K562 (cell line): ENCODE results near the gene ZNF12. TPM values are rescaled to one million over a fixed set of nuclear protein-coding genes. Genes with fewer than 3 reads are reported as not detected.

Source experiments
- ATAC-seq: fragments of 200-7000 bp; cut with Tn5 transposase; 3 replicates; pipeline ENCODE4 v1.9.1; 2020; ENCODE audit warnings: moderate library complexity
- BruUV-seq: library from RNA; stranded (reverse); fragments of 400-500 nt; replicated peaks from 2 replicates; lab custom pipeline; 2021; lab: Mats Ljungman, UMichigan
- CTCF ChIA-PET: fragments of 300-600 bp; formaldehyde crosslinking; extraction: SDS; loops from one replicate; lab custom pipeline; 2021; ENCODE audit warnings: low intra/inter-chr PET ratio; lab: Yijun Ruan, JAX
- POLR2A ChIA-PET: fragments of 300-600, 350-650 bp; sonication (Branson Sonifier 250); formaldehyde crosslinking; extraction: SDS; loops from one replicate; lab custom pipeline; 2021; ENCODE audit warnings: antibody characterized with exemption, inconsistent platforms; lab: Yijun Ruan, JAX
- DNase-seq, 4 experiments: peaks; one replicate each; pipeline versions ENCODE4 v3.0.0 to v3.0.0-alpha.2; 2011 to 2018; ENCODE audit warnings: low spot score in 3 of 4, mixed read lengths in 3 of 4; ENCODE audit errors: extremely low read depth in 1 of 4
- FAIRE-seq: peaks from 2 replicates; lab custom pipeline; 2011; peaks lifted over from hg19 to GRCh38; lab: Jason Lieb, UNC
- H2AFZ ChIP-seq: 2 replicates; pipeline ENCODE4 v1.6.0; 2011; ENCODE audit warnings: low read depth, low read length, control low read depth, inconsistent platforms
- H3K27ac ChIP-seq: fragments of 200-600 bp; 3 replicates; pipeline ENCODE4 v1.8.0; 2011; ENCODE audit warnings: low read depth, mild to moderate bottlenecking, control low read depth, inconsistent platforms, low read length, moderate library complexity, mixed read lengths; ENCODE audit errors: extremely low read depth
- H3K27me3 ChIP-seq, 2 experiments: fragments of 300-600 bp in 1 of 2; 2 replicates in 1 of 2; 3 replicates in 1 of 2; pipeline versions ENCODE4 v1.6.0 to v1.8.0; 2011; ENCODE audit warnings: inconsistent platforms in 2 of 2, low read length in 2 of 2, mild to moderate bottlenecking in 1 of 2, mixed read lengths in 1 of 2, moderate library complexity in 1 of 2; ENCODE audit not compliant: control insufficient read depth in 2 of 2, insufficient read depth in 2 of 2
- H3K36me3 ChIP-seq: fragments of 300-600 bp; 3 replicates; pipeline ENCODE4 v1.8.0; 2011; ENCODE audit warnings: mild to moderate bottlenecking, low read length, inconsistent platforms; ENCODE audit not compliant: control insufficient read depth, insufficient read depth
- H3K4me1 ChIP-seq, 2 experiments: fragments of 200-600 bp in 1 of 2; replicated peaks in 1 of 2; 2 replicates in 1 of 2; 3 replicates in 1 of 2; pipeline versions ENCODE4 v1.5.1 to v1.8.0; 2011; ENCODE audit warnings: inconsistent platforms in 2 of 2, low read length in 2 of 2, mild to moderate bottlenecking in 1 of 2, mixed read lengths in 1 of 2, moderate library complexity in 1 of 2; ENCODE audit not compliant: control insufficient read depth in 2 of 2, insufficient read depth in 2 of 2
- H3K4me2 ChIP-seq: 2 replicates; pipeline ENCODE4 v1.6.1; 2011; ENCODE audit warnings: low read length, control low read depth, inconsistent platforms, mixed read lengths; ENCODE audit not compliant: insufficient read depth
- H3K4me3 ChIP-seq: fragments of 200-600 bp; sonication (generic), shearing (Covaris generic); 2 replicates; pipeline ENCODE4 v1.5.1; 2016; ENCODE audit warnings: control low read depth, inconsistent platforms
- H3K79me2 ChIP-seq: fragments of 200-600 bp; 3 replicates; pipeline ENCODE4 v1.8.0; 2011; ENCODE audit warnings: low read length, inconsistent platforms; ENCODE audit not compliant: control insufficient read depth, insufficient read depth
- H3K9ac ChIP-seq, 2 experiments: 2 replicates each; pipeline versions ENCODE4 v1.6.0 to v1.6.1; 2011; ENCODE audit warnings: low read depth in 2 of 2, low read length in 2 of 2, control low read depth in 1 of 2, inconsistent platforms in 1 of 2, mild to moderate bottlenecking in 1 of 2, mixed read lengths in 1 of 2; ENCODE audit not compliant: insufficient read depth in 1 of 2
- H3K9me1 ChIP-seq: one replicate; pipeline ENCODE4 v1.6.0; 2011; ENCODE audit warnings: inconsistent platforms, mild to moderate bottlenecking, low read length, moderate library complexity; ENCODE audit not compliant: control insufficient read depth, insufficient read depth
- H3K9me3 ChIP-seq: replicated peaks from 2 replicates; pipeline ENCODE4 v1.5.1; 2011; ENCODE audit warnings: low read depth, low read length, inconsistent platforms; ENCODE audit not compliant: control insufficient read depth, insufficient read depth
- H4K20me1 ChIP-seq: replicated peaks from 2 replicates; pipeline ENCODE4 v1.6.1; 2011; ENCODE audit warnings: low read length, inconsistent platforms, mixed read lengths; ENCODE audit not compliant: control insufficient read depth, insufficient read depth
- CHD4 ChIP-seq: fragments of 200-600 bp; sonication (generic); IDR thresholded peaks from 3 replicates; pipeline ENCODE4 v1.6.1; 2012; ENCODE audit warnings: low read depth, mild to moderate bottlenecking, mixed read lengths, low read length, inconsistent platforms; ENCODE audit not compliant: insufficient read depth, insufficient replicate concordance, poor library complexity, severe bottlenecking
- E2F3 ChIP-seq: fragments of 250-450 bp; sonication (Bioruptor Pico); IDR thresholded peaks from 2 replicates; pipeline ENCODE4 v1.4.0; 2020; ENCODE audit warnings: mild to moderate bottlenecking
- RBFOX2 ChIP-seq: fragments of 200-400 bp; formaldehyde crosslinking; IDR thresholded peaks from 2 replicates; pipeline ENCODE4 v1.6.1; 2017; ENCODE audit warnings: low read depth, mild to moderate bottlenecking, low read length, moderate library complexity
- SUPT5H ChIP-seq: fragments of 450-650 bp; IDR thresholded peaks from 2 replicates; pipeline ENCODE4 v1.6.1; 2016
- WGBS: fragments of 100-300 bp; shearing (Covaris generic); methylation state at CpG from one replicate; pipeline ENCODE4 v1.1.6; 2016; ENCODE audit warnings: low coverage, mixed read lengths; ENCODE audit not compliant: insufficient coverage; ENCODE audit errors: missing lambda C conversion rate; 5-methylcytosine and 5-hydroxymethylcytosine counted together
- in situ Hi-C: fragments of 300-500 bp; cut with MboI; formaldehyde crosslinking; loops from 4 replicates; pipeline ENCODE4 v1.15.0; 2018; ENCODE audit warnings: inconsistent platforms, mixed read lengths
- intact Hi-C: fragments of 100-400 bp; cut with micrococcal nuclease; formaldehyde crosslinking; loops from 2 replicates; pipeline ENCODE4 v1.14.2; 2022
- polyA plus RNA-seq, 8 experiments: library from polyadenylated mRNA; depleted of rRNA in 4 of 8; stranded (reverse) in 5 of 8; unstranded in 3 of 8; fragments of >200 nt; fragmentation: Nextera tagmentation in 2 of 8; fragmentation: Illumina TruSeq in 1 of 8; extraction: Ambion mirVana in 2 of 8; extraction: Trizol in 1 of 8; gene quantifications; 2 replicates each; pipeline versions ENCODE4 v1.2.1 to v1.2.3, GENCODE V29; 2011 to 2014; ENCODE audit warnings: inconsistent platforms in 1 of 8, missing spikeins in 1 of 8
- total RNA-seq, 7 experiments: library from RNA; depleted of rRNA in 6 of 7; stranded (reverse); fragments of >200 nt in 6 of 7; fragmentation: Illumina TruSeq in 2 of 7; extraction: Trizol in 2 of 7; gene quantifications; 2 replicates each; pipeline versions ENCODE4 v1.2.1 to v1.2.3, GENCODE V29; 2011 to 2021; ENCODE audit warnings: low replicate concordance in 1 of 7
- TF ChIP-seq, protein P1 (sequence below): fragments of 250-450 bp; sonication (Bioruptor Pico); IDR thresholded peaks from 2 replicates; pipeline ENCODE4 v1.5.0; 2021; ENCODE audit warnings: mild to moderate bottlenecking, borderline replicate concordance

The ZNF12 gene
- total and polyA plus RNA-seq, 9 of the 15 experiments (the other 6 are each of a cell fraction or from before 2014, with no cell fraction given) = 5.8 to 32.3 (median 18.9) TPM

DNA sequence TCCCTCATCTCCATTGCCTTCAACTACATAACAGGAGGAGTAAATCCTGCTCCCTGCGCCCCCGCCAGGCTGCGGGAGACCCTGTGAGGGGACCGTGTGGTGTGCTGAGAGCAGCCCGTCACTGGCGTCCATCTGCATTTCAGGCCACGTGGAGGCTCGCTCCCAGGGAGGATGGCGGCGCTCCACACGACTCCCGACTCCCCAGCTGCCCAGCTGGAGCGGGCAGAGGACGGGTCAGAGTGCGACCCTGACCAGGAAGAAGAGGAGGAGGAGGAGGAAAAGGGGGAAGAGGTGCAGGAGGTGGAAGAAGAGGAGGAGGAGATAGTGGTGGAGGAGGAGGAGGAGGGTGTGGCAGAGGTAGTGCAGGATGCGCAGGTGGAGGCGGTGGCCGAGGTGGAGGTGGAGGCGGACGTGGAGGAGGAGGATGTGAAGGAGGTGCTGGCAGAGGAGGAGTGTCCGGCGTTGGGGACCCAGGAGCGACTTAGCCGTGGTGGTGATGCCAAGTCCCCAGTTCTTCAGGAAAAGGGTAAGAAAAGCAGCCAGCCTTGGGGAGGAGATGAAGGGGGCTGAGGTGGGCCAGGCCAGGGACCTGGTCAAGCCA, 64.4 kb downstream of the ZNF12 start:
- no peaks in the 10 kb centered on the region for H3K27me3 ChIP-seq
- no peak overlapping the region for H3K4me2 ChIP-seq
- peaks cover 82% of the 10 kb centered on the region for H3K36me3 ChIP-seq
- DNase-seq (no peak), FAIRE-seq (no peak), ATAC-seq (no peak)
- H3K4me1 ChIP-seq = peaks cover 19 to 52% of the 10 kb centered on the region in 2 experiments; a peak in 4 of 5 replicates
- H3K79me2 ChIP-seq = peaks cover 51% of the 10 kb centered on the region
- H2AFZ ChIP-seq = no peak overlapping the region
- H3K9me3 ChIP-seq = peaks cover 6% of the 10 kb centered on the region; the same call in 1 of the 2 replicates
- 96% methylated on average over 13 of the region's 24 CpGs for WGBS
- in situ Hi-C loops (no loop called here), intact Hi-C loops (no loop called here)
- CTCF ChIA-PET = no interaction called here
- peaks cover 2% of the 10 kb centered on the region for H3K9me1 ChIP-seq
- peak overlapping the region in 1 of 2 experiments; percentile 17; a peak in 1 of 4 replicates for H3K9ac ChIP-seq
- TSS peak; percentile 13 for BruUV-seq
- H4K20me1 ChIP-seq = no peaks in the 10 kb centered on the region
- H3K4me3 ChIP-seq = no peak overlapping the region
- POLR2A ChIA-PET = no interaction called here
- H3K27ac ChIP-seq = no peak overlapping the region
- TF ChIP-seq, protein P1, sequence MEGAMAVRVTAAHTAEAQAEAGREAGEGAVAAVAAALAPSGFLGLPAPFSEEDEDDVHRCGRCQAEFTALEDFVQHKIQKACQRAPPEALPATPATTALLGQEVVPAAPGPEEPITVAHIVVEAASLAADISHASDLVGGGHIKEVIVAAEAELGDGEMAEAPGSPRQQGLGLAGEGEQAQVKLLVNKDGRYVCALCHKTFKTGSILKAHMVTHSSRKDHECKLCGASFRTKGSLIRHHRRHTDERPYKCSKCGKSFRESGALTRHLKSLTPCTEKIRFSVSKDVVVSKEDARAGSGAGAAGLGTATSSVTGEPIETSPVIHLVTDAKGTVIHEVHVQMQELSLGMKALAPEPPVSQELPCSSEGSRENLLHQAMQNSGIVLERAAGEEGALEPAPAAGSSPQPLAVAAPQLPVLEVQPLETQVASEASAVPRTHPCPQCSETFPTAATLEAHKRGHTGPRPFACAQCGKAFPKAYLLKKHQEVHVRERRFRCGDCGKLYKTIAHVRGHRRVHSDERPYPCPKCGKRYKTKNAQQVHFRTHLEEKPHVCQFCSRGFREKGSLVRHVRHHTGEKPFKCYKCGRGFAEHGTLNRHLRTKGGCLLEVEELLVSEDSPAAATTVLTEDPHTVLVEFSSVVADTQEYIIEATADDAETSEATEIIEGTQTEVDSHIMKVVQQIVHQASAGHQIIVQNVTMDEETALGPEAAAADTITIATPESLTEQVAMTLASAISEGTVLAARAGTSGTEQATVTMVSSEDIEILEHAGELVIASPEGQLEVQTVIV (CRISPR knock-in tag) = no peak
- TF ChIP-seq SUPT5H (peak; percentile 42; the same call in 1 of the 2 replicates), E2F3 (no peak), CHD4 (no peak), RBFOX2 (peak; percentile 52)
